GM12873 (cell line): ENCODE results near the gene PCBP3.

Source experiments
- TF ChIP-seq, protein P1 (sequence below): IDR thresholded peaks from 2 replicates; pipeline ENCODE4 v1.5.1; 2012; ENCODE audit warnings: low read depth, mild to moderate bottlenecking, moderate library complexity, low read length, control low read depth; ENCODE audit not compliant: insufficient read depth; ENCODE audit errors: missing control alignments

PCBP3 gene

GRCh38 chr21:45709173-45709572, 65.6 kb downstream of the PCBP3 start:
- TF ChIP-seq, protein P1, sequence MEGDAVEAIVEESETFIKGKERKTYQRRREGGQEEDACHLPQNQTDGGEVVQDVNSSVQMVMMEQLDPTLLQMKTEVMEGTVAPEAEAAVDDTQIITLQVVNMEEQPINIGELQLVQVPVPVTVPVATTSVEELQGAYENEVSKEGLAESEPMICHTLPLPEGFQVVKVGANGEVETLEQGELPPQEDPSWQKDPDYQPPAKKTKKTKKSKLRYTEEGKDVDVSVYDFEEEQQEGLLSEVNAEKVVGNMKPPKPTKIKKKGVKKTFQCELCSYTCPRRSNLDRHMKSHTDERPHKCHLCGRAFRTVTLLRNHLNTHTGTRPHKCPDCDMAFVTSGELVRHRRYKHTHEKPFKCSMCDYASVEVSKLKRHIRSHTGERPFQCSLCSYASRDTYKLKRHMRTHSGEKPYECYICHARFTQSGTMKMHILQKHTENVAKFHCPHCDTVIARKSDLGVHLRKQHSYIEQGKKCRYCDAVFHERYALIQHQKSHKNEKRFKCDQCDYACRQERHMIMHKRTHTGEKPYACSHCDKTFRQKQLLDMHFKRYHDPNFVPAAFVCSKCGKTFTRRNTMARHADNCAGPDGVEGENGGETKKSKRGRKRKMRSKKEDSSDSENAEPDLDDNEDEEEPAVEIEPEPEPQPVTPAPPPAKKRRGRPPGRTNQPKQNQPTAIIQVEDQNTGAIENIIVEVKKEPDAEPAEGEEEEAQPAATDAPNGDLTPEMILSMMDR, result no peak

DNA sequence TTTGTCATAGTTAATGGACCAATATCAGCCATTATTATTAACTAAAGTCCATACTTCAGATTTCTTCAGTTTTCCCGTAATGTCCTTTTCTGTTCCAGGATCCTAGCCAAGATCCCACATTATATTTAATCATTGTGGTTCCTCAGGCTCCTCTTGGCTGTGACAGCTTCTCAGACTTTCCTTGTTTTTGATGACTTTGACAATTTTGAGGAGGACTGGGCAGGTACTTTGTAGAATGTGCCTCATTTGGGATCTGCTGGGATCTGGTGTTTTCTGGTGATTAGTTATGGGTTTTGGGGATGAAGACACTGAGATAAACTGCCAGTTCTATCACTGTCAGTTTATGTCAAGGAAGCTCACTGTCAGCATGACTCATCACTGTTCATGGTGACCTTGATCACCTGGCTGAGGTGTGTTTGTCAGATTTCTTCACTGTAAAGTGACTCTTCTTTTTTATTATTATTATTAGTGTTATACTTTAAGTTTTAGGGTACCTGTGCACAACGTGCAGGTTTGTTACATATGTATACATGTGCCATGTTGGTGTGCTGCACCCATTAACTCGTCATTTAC, 66.3 kb downstream of the PCBP3 start:
- TF ChIP-seq, protein P1, result no peak

GRCh38 chr21:45713613-45714012, 70.1 kb downstream of the PCBP3 start:
- TF ChIP-seq, protein P1, result no peak

- TF ChIP-seq, protein P1, result no peak
These were observed 71.9 kb downstream of the PCBP3 start for GRCh38 chr21:45715441-45715840.

DNA sequence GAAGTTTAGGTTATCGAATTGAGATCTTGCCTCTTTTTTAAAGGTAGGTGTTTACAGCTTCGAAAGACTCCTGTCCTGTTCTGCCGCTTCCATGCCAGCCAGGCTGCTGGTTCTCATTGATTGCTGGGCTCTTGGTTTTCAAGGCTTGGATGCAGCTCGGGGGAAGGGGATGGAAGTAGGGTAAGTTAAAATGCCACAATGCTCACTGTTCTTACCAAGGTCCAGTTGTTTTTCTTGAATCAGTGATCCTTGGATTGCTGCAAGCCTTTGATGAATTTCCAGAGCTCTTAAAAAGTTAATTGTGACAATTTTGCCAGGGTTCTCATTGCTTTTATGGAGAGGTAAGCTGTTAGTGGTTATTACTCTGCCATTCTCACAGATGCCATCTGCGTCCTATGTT, 74.9 kb downstream of the PCBP3 start:
- TF ChIP-seq, protein P1, result no peak

DNA sequence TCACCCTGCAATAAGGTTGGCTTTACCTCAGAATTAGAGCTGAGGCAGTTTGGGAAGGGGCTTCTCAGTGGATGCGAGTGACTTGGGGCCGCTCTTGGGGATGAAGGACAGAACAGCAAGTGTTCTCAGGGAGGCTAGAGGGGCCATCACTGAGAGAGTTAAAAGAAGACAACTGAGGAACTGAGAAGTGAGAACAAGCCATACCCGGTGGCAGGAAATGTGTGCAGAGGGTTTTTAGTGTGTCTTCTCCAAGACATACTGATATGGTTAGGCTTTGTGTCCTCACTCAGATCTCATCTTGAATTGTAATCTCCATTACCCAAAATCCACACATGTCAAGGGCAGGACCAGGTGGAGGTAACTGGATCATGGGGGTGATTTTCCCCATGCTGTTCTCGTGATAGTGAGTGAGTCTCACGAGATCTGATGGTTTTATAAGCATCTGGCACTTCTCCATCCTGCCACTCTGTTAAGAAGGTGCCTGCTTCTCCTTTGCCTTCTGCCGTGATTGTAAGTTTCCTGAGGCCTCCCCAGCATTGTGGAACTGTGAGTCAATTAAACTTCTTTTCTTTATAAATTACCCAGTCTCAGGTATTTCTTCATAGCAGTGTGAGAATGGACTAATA, 75.8 kb downstream of the PCBP3 start:
- TF ChIP-seq, protein P1, result no peak

- TF ChIP-seq, protein P1, result no peak
These were observed 78.1 kb downstream of the PCBP3 start for GRCh38 chr21:45721671-45722070.
